AG09319 (cell line): ENCODE data around the gene NCKAP5.

ENCODE experiments used
- DNase-seq: peaks from one replicate; pipeline ENCODE4 v3.0.0-alpha.2; 2010; ENCODE audit warnings: low read depth; ENCODE audit errors: extremely low read depth
- TF ChIP-seq, protein P1 (sequence below): IDR thresholded peaks from 2 replicates; pipeline ENCODE4 v1.5.1; 2011; ENCODE audit warnings: low read depth, mild to moderate bottlenecking, inconsistent platforms, low read length, moderate library complexity

Gene NCKAP5

DNA sequence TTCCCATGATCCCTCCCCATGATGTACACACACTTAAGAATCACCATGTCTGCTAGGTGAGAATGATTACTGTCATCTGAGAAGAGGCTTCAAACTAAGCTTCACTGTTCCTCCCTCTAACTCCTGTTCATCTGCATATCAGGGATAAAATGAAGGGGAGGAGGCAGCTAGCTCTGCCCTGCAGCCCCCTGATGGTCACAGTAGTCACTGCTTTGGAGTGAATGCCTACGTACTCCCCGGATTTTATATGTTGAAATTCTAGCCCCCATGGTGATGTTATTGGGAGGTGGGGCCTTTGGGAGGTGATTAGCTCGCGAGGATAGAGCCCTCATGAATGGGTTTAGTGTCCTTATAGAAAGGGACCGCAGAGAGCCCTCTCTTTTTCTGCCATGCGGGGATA lies 156.4 kb downstream of the NCKAP5 start:
- DNase-seq, result no peak
- TF ChIP-seq, protein P1, sequence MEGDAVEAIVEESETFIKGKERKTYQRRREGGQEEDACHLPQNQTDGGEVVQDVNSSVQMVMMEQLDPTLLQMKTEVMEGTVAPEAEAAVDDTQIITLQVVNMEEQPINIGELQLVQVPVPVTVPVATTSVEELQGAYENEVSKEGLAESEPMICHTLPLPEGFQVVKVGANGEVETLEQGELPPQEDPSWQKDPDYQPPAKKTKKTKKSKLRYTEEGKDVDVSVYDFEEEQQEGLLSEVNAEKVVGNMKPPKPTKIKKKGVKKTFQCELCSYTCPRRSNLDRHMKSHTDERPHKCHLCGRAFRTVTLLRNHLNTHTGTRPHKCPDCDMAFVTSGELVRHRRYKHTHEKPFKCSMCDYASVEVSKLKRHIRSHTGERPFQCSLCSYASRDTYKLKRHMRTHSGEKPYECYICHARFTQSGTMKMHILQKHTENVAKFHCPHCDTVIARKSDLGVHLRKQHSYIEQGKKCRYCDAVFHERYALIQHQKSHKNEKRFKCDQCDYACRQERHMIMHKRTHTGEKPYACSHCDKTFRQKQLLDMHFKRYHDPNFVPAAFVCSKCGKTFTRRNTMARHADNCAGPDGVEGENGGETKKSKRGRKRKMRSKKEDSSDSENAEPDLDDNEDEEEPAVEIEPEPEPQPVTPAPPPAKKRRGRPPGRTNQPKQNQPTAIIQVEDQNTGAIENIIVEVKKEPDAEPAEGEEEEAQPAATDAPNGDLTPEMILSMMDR, result no peak

DNA sequence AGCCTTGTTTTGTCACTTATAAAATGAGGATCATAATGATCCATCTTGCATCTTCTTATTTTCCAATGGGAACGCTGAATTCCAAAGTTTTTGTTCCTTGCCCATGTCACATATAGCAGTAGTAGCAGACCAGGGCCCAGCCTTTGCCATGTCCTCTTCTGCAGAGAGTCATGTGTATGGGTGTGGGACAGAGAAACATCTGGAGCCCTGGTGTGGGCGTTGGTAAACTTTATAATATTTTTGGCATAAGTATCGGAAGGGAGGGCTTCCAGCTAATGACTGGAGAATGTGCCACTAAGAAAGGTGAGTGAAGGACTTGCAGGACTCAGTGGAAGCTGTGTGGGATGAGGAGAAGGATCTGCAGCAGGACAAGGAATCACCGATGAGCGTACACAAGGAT lies 157.2 kb downstream of the NCKAP5 start:
- no peak for DNase-seq
- TF ChIP-seq, protein P1, result no peak

DNA sequence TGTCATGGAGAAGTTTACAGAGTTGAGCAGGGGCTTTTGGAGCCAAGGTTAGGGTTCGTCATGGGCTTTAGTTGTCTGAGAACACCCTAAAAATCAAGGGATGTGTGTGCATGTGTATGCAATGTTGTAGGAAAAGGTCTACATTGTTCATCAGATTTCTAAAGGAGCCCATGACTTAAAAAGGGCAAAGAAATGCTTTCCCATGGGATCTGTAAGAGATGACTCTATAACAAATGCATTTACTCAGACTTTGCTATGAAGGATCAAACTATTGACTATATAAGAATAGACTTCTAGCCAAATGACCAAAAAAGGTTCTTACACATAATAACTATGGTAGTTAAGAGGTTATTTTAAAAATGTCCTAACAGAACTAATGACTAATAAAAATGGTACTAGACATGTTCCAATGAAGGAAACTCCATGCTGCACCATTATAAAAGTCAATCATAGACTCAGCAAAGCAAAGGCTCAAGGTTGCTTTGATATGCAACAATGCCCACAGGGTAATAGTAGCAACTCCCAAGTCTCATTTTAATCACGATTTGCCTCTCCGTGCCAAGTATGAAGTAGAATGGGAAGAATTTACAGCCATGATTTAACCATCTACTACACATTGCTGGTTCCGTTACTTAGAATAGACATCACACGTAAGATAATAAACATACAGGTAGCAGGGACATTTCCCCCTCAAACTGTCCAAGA lies 158.5 kb downstream of the NCKAP5 start:
- TF ChIP-seq, protein P1, result no peak

DNA sequence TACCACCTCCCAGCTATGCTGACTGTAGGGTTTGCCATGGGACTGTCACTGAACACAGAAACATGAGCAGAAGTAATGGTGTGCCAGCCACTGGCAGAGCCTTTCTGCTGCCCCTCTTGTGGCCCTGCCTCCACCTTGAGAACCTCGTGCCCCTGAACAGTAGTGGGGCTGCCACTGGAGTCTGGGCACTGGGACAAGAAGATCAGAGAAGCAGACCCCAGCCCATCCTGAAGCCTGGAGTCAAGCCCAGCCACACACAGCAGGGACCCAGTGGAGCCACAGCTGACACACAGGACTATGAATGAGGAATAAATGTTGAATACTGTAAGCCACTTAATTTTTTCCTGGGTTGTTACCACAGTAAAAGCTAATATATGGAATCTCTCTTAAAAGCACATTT lies 159.6 kb downstream of the NCKAP5 start:
- TF ChIP-seq, protein P1, result no peak
- DNase-seq, result no peak

More for the DNA sequence above, 158.5 kb downstream of the NCKAP5 start:
- no peak for DNase-seq

DNA sequence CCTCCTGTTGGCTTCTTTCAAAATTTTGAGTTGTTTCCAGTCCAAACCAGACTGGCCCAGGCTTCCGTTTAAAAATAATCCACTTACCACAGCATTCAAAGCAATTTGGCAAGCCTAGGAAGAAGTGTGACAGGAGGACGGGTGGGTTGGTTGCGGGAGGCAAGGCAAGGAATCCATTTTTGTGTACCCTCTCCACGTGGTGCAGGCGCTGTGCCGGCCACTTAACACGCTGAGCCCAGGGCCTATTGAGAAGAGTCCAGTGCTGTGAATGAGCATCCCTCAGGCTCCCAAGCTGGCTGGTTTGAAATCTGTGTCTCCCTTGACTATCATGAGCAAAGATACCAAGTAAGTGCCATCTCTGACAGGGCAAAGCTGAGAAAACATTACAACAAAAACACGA lies 160.9 kb downstream of the NCKAP5 start:
- no peak for DNase-seq
- TF ChIP-seq, protein P1, result no peak

DNA sequence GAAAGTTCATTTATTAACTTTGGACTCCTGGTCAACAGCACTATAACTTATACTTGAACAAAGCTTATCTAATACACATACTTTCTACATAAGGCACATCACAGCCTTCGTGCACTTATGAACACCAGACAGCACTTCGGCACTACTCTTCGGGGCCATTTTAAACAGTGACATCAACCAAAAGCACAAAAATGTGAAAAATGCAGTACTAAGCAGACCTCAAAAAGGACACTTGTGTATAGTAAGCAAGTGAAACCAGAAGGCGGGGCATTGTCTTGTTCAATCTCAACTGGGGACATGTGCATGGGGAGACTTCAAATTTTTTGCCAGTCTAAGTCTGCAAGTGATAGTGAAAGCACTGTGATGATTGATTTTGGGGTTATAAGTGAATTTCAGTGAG lies 163.0 kb downstream of the NCKAP5 start:
- no peak for DNase-seq
- TF ChIP-seq, protein P1, result no peak

DNA sequence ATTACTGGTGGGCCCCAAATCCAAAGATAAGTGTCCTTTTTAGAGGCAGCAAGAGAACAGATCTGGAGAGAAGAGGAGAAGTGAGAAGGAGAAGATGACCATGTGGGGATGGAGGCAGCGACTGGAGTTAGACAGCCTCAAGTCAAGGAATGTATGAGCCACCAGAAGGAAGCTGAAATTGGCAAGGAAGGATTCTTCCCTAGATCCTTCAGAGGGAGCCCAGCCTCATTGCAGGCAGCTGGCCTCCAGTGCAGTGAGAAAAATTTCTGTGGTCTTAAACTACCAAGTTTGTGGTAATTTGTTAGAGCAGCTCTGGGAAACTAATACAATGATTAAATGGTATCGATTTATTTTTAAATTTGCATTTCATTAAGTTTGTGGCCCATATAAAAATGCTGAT lies 167.9 kb downstream of the NCKAP5 start:
- TF ChIP-seq, protein P1, result no peak
- no peak for DNase-seq
